Fibroblast of skin of back (primary cell): ENCODE data around the gene KCNJ6.

ENCODE experiments used
- DNase-seq: peaks from one replicate; pipeline ENCODE4 v3.0.0-alpha.2; 2013

The KCNJ6 gene

GRCh38 chr21:37904856-37905255, 11.4 kb downstream of the KCNJ6 start:
- DNase-seq, result no peak

- DNase-seq, result no peak
Measured at GRCh38 chr21:37903396-37903795, 12.9 kb downstream of the KCNJ6 start.

- DNase-seq, result no peak
Measured at GRCh38 chr21:37899146-37899545, 17.1 kb downstream of the KCNJ6 start.

GRCh38 chr21:37896788-37897187, 19.5 kb downstream of the KCNJ6 start:
- no peak for DNase-seq

- DNase-seq, result no peak
Measured at GRCh38 chr21:37891972-37892371, 24.3 kb downstream of the KCNJ6 start.

- DNase-seq, result no peak
Measured at GRCh38 chr21:37888659-37889058, 27.6 kb downstream of the KCNJ6 start.

GRCh38 chr21:37886726-37887299, 29.4 kb downstream of the KCNJ6 start:
- DNase-seq, result no peak

- no peak for DNase-seq
Measured at GRCh38 chr21:37886120-37886519, 30.1 kb downstream of the KCNJ6 start.

GRCh38 chr21:37878946-37879660, 37.2 kb downstream of the KCNJ6 start:
- peak; percentile 84 for DNase-seq

GRCh38 chr21:37877888-37878684, 38.2 kb downstream of the KCNJ6 start:
- no peak for DNase-seq

GRCh38 chr21:37877171-37877570, 39.1 kb downstream of the KCNJ6 start:
- DNase-seq, result peak; percentile 50

GRCh38 chr21:37876561-37876960, 39.7 kb downstream of the KCNJ6 start:
- no peak for DNase-seq

- no peak for DNase-seq
Measured at GRCh38 chr21:37874904-37875780, 41.1 kb downstream of the KCNJ6 start.

- DNase-seq, result no peak
Measured at GRCh38 chr21:37874481-37874880, 41.8 kb downstream of the KCNJ6 start.

GRCh38 chr21:37873655-37874054, 42.6 kb downstream of the KCNJ6 start:
- DNase-seq, result peak; percentile 19

GRCh38 chr21:37871121-37871862, 45.0 kb downstream of the KCNJ6 start:
- DNase-seq, result peak; percentile 90

- no peak for DNase-seq
Measured at GRCh38 chr21:37870221-37870620, 46.0 kb downstream of the KCNJ6 start.

GRCh38 chr21:37869661-37870060, 46.6 kb downstream of the KCNJ6 start:
- DNase-seq, result no peak

- DNase-seq, result peak; percentile 89
Measured at GRCh38 chr21:37868446-37869295, 47.6 kb downstream of the KCNJ6 start.

GRCh38 chr21:37866027-37866426, 50.2 kb downstream of the KCNJ6 start:
- DNase-seq, result no peak

- no peak for DNase-seq
Measured at GRCh38 chr21:37865156-37865555, 51.1 kb downstream of the KCNJ6 start.
